HG03439 (cell line): ENCODE results near the gene RGS14.
"Not testable (repeated sequence)": the region's sequence is repeated elsewhere in the genome, so short reads cannot be mapped to it uniquely, and the experiment has no call there.

Experiments
- ATAC-seq: cut with Tn5 transposase; IDR thresholded peaks from one replicate; pipeline ENCODE4 v1.9.1; 2021; ENCODE audit warnings: mild to moderate bottlenecking, moderate library complexity; ENCODE audit not compliant: unreplicated experiment

Gene RGS14

DNA sequence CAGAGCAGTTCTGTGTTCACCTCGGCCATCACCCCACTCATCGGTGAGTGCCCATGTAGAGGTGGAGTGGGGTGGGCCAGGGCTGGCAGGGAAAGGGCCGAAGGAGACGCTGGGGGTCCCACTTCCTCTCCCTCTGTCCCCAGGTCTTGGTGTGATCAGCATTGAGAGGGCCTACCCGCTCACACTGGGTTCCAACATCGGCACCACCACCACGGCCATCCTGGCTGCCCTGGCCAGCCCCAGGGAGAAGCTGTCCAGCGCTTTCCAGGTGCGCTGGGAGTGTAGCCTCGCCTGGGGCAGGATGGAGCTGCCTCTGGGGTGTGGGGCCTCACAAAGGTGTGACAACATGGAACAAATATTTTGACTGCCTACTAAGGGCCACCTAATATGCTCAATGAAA is 39.1 kb downstream of the RGS14 start:
- no peak for ATAC-seq

DNA sequence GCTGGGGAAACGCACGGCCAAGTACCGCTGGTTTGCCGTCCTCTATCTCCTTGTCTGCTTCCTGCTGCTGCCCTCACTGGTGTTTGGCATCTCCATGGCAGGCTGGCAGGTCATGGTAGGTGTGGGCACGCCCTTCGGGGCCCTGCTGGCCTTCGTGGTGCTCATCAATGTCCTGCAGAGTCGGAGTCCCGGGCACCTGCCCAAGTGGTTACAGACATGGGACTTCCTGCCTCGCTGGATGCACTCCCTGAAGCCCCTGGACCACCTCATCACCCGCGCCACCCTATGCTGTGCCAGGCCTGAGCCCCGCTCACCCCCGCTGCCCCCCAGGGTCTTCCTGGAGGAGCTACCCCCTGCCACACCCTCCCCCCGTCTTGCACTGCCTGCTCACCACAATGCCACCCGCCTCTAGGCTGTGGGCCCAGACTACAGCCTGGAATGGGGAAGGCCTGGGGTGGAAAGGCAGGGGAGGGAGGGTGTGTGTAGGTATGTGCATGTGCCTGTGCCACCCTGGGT is 40.2 kb downstream of the RGS14 start:
- no peak for ATAC-seq

DNA sequence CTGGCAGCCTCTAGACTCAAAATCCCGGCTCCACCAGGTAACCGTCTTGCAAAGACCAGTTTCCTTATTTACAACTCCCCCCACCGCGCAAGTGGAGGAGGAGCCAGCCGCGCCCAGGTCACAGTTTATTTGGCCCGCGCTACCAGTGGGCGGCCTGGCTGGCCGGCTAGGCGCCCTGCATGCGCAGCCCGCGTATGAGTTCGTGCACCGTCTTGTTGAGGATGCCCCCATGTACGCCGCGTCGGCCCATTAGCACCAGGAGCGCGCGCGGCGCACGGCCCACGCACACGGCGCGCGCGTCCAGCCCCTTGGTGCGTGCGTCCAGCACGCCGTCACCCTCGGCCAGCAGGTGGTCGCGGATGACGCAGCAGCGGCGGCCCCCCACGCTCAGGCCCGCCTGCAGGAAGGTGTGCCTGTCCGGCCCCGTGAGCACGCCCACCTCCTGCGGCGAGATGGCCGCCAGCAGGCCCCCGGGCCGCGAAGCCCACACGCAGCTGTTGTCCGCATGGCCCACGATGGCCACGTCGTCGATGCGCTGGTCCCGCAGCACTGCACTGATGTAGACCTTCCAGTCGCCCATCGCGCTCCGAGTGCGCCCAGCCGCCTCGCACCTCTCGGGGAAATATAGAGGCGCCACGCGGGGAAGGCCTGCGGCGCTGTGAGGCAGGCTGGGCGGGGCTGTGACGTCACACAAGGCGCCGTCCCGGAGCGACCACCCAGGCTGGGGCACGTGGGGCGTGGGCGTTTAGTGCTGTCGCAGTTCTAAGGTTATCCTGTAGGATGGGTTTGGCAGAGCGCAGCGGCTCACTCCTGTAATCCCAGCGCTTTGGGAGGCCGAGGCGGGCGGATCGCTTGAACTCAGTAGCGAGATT is 42.5 kb downstream of the RGS14 start, which contains the start of gene PFN3:
PFN3 (minus strand) TSS at position 665 of the 872 bp plus-strand sequence; CDS start at position 580, 85 bp downstream.
- no peak for ATAC-seq

DNA sequence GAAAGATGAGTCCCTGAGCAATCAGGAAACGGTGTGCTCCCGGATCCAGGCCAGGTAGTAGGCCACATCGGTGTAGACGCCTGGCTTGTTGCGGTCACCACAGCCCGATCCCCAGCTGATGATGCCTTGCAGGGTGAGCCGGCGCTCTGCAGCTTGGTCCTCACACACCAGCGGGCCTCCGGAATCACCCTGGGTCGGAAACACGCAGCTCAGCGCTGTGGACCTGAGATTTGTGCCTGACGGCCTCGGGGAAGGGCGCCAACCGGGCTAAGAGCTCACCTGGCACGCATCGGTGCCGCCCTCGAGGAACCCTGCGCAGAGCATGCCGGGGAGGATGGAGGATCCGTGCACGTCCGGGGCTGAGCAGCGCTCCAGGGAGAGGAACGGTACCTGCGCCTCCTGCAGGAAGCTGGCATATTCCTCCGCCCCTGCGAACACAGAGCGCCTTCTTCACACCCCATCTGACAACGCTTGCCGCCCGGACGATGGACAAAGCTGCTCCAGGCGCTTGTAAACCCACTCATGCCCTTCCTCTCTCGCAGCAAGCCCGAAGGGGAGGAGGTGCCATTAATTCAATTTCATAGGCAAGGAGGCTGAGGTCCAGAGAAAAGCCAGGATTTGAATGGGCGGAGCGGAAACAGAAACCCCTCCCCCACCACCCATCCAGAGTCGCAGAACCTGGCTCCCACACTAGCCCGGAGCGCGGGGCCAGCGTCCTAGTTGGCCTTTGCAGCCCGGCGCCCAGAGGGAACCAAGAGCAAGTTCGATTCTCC is 44.7 kb downstream of the RGS14 start:
- ATAC-seq, result no peak

- ATAC-seq, result peak; percentile 13
These were observed 45.5 kb downstream of the RGS14 start for GRCh38 chr5:177403102-177403791.

DNA sequence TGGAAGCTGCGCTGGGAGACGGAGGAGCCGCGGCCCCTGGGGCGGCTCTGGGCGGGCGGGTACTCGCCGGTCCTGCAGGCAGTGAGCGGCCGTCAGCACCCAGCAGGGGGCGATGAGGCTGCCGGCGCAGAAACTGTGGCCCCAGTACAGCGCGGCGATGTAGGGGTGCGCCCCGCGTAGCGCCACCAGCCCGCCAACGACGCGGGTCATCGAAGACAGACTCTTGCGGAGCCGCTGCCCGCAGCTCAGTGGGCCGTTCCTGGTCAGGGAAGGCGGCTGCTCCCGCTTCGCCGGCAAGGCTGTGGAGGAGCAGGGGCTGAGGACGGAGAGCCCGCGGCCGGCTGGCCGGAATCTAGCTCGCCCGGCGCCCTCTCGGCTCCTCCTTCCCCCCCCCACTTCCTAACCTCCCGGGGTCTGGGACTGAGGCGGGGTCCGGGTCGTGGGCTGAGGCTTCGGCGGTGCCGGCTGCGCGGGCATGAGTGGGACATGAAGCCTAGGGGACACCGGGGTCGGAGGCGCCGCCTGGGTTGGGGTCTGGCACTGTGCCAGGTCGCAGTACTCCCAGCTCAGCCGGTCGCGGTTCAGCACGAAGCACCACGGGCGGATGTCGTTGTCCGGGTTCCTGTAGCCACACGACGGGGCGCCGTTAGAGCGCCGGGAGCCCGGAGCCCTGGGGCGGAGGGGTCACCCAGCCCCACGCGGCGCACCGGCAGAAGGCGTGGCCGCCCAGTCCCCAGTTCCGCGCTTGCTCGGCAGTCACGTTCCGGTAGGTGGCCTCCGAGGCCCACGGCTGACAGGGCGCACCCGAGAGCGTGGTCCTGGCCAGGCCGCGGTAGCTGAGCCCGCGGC is 46.3 kb downstream of the RGS14 start:
- ATAC-seq, result peak; percentile 77

DNA sequence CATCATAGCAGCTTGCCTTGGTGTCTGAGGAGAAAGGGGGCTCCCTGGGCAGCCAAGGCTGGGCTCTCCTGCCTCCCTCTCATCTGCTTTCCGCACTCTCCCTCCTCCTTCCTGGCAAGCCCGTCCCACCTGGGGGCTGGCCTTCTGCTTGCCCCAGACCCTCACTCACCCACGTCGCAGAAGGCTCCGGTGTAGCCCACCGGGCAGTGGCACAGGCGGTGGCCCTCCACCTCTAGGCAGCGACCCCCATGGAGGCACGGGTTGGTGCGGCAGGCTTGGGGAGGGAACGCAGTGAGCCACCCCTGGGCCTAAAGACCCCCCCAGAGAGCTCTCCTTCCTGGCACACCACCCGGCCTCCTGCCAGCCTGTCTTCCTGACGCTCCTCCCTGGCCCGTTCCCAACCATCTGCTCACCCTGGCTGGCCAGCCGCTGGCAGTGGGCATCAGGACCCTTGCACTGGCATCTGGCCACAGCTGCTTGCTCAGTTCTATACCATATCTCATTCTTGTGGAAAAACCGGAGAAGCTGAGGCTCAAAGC is 47.0 kb downstream of the RGS14 start:
- ATAC-seq, result no peak

- no peak for ATAC-seq
These were observed 47.6 kb downstream of the RGS14 start for GRCh38 chr5:177405312-177405711.

- ATAC-seq, result no peak
These were observed 48.1 kb downstream of the RGS14 start for GRCh38 chr5:177405805-177406204.

- no peak for ATAC-seq
These were observed 51.5 kb downstream of the RGS14 start, which contains the start of gene F12 for GRCh38 chr5:177409043-177409801. Gene F12 (minus strand): TSS chr5:177409564. CDS start chr5:177409527, 37 bp downstream.

DNA sequence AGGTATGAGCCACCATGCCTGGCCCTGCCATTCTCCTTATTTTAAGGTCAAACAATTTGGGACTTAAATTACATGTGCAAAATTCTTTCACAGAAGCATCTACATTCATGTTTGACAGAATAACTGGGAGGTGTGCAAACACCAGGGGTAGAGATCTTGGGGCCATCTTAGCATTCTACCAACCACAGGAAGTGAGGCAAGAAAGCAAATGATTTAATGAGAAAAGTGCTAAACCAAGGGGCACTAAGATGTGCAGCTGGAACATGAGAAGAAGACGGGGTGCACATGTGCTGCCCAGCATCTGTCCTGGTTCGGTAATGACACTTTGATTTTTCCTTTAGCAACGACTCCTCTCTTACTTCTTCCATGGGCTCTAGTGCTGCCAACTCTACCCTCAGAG is 52.9 kb downstream of the RGS14 start:
- no peak for ATAC-seq

DNA sequence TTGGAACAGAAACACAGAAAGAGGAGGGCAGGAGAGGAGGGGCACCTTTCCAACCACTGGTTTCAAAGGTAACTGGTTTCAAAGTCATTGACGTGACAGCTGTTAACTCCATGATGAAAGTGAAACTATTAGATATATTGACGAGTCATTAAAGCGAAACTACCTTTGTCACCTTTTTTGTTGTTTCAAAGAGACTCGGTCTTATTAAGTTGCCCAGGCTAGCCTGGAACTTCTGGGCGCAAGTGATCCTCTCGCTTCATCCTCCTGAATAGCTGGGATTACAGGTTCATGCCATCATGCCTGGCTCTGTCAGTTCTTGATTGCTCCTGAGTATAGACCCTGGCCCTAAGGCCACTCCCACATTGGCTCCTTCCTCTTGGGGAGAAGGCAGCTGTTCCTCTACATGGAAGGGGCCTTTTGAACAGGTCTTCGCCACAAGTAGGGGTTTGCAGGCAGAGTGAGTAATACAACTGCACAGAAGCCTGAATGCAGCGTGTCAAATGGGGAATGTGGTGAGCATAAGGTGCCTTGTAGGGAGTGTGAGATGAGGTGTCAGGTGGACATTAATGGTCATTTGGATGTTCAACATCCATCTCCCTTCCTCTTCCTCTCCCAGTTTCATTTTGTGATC is 55.0 kb downstream of the RGS14 start:
- ATAC-seq, result peak; percentile 63

- no peak for ATAC-seq
These were observed 56.8 kb downstream of the RGS14 start for GRCh38 chr5:177414481-177414880.

GRCh38 chr5:177417081-177417480 is 59.4 kb downstream of the RGS14 start:
- ATAC-seq, result not testable (repeated sequence)

- ATAC-seq, result no peak
These were observed 61.3 kb downstream of the RGS14 start for GRCh38 chr5:177419046-177419445.

DNA sequence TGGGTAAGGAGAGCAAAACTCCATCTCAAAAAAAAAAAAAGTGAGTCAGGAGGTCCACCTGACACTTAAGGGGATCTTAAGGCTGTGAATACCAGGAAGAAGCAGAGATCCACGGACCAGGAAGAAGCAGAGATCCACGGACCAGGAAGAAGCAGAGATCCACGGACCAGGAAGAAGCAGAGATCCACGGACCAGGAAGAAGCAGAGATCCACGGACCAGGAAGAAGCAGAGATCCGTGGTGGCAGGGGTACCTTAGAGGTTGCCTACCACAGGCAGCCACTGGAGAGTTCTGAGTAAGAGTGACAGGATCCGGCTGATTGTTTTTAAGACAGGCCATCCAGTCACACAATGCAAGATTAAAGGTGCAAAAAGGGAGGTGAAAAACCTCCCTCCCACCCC is 62.7 kb downstream of the RGS14 start:
- ATAC-seq, result not testable (repeated sequence)

GRCh38 chr5:177421062-177421798 is 63.5 kb downstream of the RGS14 start:
- ATAC-seq, result no peak
